Ascending aorta (tissue), 2 donors: Measurements from ENCODE around the gene APP. TPM values are rescaled to one million over a fixed set of nuclear protein-coding genes. Genes with fewer than 3 reads are reported as not detected.

Experiments used
- DNase-seq, 2 donors: peaks; one replicate each; pipeline ENCODE4 v3.0.0-alpha.2; 2019; ENCODE audit warnings: low spot score in 2 of 2
- H3K27ac ChIP-seq, 2 donors: fragments of 200-600 bp; sonication (generic); one replicate each; pipeline ENCODE4 v1.5.1; 2016 to 2017; ENCODE audit warnings: mild to moderate bottlenecking in 1 of 2
- H3K27me3 ChIP-seq: fragments of 200-600 bp; sonication (generic); one replicate; pipeline ENCODE4 v1.5.1; 2017
- H3K36me3 ChIP-seq, 2 donors: fragments of 200-600 bp; sonication (generic); one replicate each; pipeline ENCODE4 v1.5.1; 2016
- H3K4me1 ChIP-seq, 2 donors: fragments of 200-600 bp; sonication (generic); one replicate each; pipeline ENCODE4 v1.5.1; 2016 to 2017; ENCODE audit warnings: mild to moderate bottlenecking in 1 of 2
- H3K4me3 ChIP-seq, 2 donors: fragments of 200-600 bp; sonication (generic); one replicate each; pipeline ENCODE4 v1.5.1; 2016 to 2017; ENCODE audit warnings: mild to moderate bottlenecking in 1 of 2
- H3K9me3 ChIP-seq, 2 donors: fragments of 200-600 bp; sonication (generic); one replicate each; pipeline ENCODE4 v1.5.1; 2016
- intact Hi-C: fragments of 100-400 bp; cut with DNase I; formaldehyde crosslinking; loops from one replicate; pipeline ENCODE4 v1.15.1; 2023
- total RNA-seq: library from RNA; depleted of rRNA; stranded (reverse); fragments of >200 nt; gene quantifications from one replicate; pipeline ENCODE4 v1.1.0, GENCODE V29; 2016
- TF ChIP-seq, protein P1 (sequence below), 3 experiments: fragments of 200-600 bp in 2 of 3; fragments of 450-650 bp in 1 of 3; sonication (generic) in 2 of 3; IDR thresholded peaks; one replicate each; pipeline ENCODE4 v1.5.1; 2016 to 2019; ENCODE audit warnings: antibody characterized with exemption in 3 of 3, mild to moderate bottlenecking in 1 of 3, moderate library complexity in 1 of 3

APP gene
- total RNA-seq, 1 donor from 2014 or later = 350 TPM

- Histone ChIP-seq H3K27me3 (no peaks in the 10 kb centered on the region), H3K27ac (peak overlapping the region; percentile 35 to 55), H3K36me3 (peaks cover 0 to 14% of the 10 kb centered on the region in 2 donors)
Measured at GRCh38 chr21:25967181-25967900, 203.2 kb downstream of the APP start.

DNA sequence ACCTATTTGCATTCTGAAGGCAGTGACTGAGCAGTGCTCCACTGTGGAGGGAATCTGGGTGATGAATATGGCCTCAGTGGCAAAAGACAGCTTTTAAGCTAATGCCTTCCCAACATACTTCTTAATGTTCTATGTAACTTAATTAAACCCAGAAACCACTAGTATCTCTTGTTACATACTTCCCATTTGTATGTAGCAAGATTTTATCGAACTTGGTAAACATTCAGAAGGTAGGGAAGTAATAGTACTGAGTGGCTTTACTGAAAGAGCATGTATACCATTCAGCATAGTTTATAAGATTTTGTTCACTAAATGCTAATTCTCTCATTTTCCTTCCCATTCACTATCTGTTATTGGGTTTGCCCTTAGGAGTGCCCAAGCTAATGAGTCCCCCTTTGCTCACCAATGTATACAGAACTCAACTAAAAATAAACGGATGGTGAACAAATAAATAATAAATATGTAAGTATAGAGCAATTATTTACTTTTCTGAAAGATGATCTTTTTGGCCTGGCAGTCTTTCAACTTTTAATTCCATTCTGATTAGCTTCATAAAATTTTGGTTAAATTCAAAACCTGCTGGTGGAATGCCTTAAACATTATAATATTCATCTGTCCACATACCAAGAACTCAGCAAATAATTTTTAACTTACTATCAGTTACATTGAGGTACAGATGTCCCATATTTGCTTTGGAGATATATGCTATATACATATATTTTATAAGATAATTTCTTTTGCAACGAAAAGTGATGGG is 204.4 kb downstream of the APP start:
- H3K27me3 ChIP-seq = no peaks in the 10 kb centered on the region
- H3K4me1 ChIP-seq = peaks cover 3 to 16% of the 10 kb centered on the region in 2 donors
- TF ChIP-seq, protein P1, sequence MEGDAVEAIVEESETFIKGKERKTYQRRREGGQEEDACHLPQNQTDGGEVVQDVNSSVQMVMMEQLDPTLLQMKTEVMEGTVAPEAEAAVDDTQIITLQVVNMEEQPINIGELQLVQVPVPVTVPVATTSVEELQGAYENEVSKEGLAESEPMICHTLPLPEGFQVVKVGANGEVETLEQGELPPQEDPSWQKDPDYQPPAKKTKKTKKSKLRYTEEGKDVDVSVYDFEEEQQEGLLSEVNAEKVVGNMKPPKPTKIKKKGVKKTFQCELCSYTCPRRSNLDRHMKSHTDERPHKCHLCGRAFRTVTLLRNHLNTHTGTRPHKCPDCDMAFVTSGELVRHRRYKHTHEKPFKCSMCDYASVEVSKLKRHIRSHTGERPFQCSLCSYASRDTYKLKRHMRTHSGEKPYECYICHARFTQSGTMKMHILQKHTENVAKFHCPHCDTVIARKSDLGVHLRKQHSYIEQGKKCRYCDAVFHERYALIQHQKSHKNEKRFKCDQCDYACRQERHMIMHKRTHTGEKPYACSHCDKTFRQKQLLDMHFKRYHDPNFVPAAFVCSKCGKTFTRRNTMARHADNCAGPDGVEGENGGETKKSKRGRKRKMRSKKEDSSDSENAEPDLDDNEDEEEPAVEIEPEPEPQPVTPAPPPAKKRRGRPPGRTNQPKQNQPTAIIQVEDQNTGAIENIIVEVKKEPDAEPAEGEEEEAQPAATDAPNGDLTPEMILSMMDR (IDR thresholded peaks at IDR 0.05) = no peak
- H3K9me3 ChIP-seq = no peaks in the 10 kb centered on the region
- peaks cover 0 to 7% of the 10 kb centered on the region in 2 donors for H3K36me3 ChIP-seq
- peak overlapping the region in 1 of 2 donors; percentile 55 for H3K27ac ChIP-seq
- intact Hi-C loops = no loop called here
- H3K4me3 ChIP-seq = no peak overlapping the region
- no peak for DNase-seq

More at GRCh38 chr21:25967181-25967900, 203.2 kb downstream of the APP start:
- TF ChIP-seq, protein P1 (IDR thresholded peaks at IDR 0.05) = no peak
- no peak overlapping the region for H3K4me3 ChIP-seq
- DNase-seq = no peak
- H3K4me1 ChIP-seq = peaks cover 3 to 16% of the 10 kb centered on the region in 2 donors
- intact Hi-C loops = no loop called here
- no peaks in the 10 kb centered on the region for H3K9me3 ChIP-seq

DNA sequence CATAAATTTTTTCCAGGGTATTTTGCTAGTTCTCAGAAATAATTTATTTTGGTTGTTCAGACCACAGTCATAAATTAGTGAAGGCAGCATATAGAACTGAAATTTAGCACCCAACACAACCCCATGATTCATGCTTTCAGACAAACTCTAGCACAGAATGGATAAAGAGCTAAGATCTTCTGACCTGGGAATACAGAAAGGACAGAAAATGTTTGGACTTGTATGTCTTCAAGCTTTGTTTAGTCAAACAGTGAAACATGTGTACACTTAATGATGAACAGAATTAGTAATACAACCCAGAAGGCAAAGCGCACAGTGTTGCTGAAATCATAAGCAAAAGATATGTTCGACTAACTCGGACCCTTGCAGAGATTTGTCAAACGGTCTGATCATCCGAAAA is 205.6 kb downstream of the APP start:
- H3K4me3 ChIP-seq = no peak overlapping the region
- peaks cover 3 to 16% of the 10 kb centered on the region in 2 donors for H3K4me1 ChIP-seq
- H3K27ac ChIP-seq = no peak overlapping the region
- intact Hi-C loops = no loop called here
- H3K9me3 ChIP-seq = no peaks in the 10 kb centered on the region
- no peaks in the 10 kb centered on the region for H3K27me3 ChIP-seq
- TF ChIP-seq, protein P1 (IDR thresholded peaks at IDR 0.05) = no peak
- no peaks in the 10 kb centered on the region for H3K36me3 ChIP-seq
- no peak for DNase-seq

GRCh38 chr21:25964015-25964414 is 206.6 kb downstream of the APP start:
- no peak overlapping the region for H3K4me3 ChIP-seq
- H3K4me1 ChIP-seq = peaks cover 3 to 16% of the 10 kb centered on the region in 2 donors
- peaks cover 0 to 2% of the 10 kb centered on the region in 2 donors for H3K36me3 ChIP-seq
- peak overlapping the region; percentile 23 to 59 for H3K27ac ChIP-seq
- DNase-seq = no peak
- intact Hi-C loops = no loop called here
- TF ChIP-seq, protein P1 (IDR thresholded peaks at IDR 0.05) = no peak
- H3K9me3 ChIP-seq = no peaks in the 10 kb centered on the region
- H3K27me3 ChIP-seq = no peaks in the 10 kb centered on the region

GRCh38 chr21:25963181-25963580 is 207.4 kb downstream of the APP start:
- H3K27me3 ChIP-seq = no peaks in the 10 kb centered on the region
- TF ChIP-seq, protein P1 (IDR thresholded peaks at IDR 0.05) = no peak
- H3K4me1 ChIP-seq = peaks cover 3 to 16% of the 10 kb centered on the region in 2 donors
- H3K36me3 ChIP-seq = peaks cover 0 to 3% of the 10 kb centered on the region in 2 donors
- DNase-seq = no peak
- no peaks in the 10 kb centered on the region for H3K9me3 ChIP-seq
- intact Hi-C loops = no loop called here
- no peak overlapping the region for H3K4me3 ChIP-seq
- peak overlapping the region; percentile 23 to 59 for H3K27ac ChIP-seq
